CMK (cell line): ENCODE results near the gene ACACA.
"Not testable (repeated sequence)": the region's sequence is repeated elsewhere in the genome, so short reads cannot be mapped to it uniquely, and the experiment has no call there.

Source experiments
- DNase-seq: peaks from one replicate; pipeline ENCODE4 v3.0.0-alpha.2; 2010; ENCODE audit warnings: low read depth

Gene ACACA

DNA sequence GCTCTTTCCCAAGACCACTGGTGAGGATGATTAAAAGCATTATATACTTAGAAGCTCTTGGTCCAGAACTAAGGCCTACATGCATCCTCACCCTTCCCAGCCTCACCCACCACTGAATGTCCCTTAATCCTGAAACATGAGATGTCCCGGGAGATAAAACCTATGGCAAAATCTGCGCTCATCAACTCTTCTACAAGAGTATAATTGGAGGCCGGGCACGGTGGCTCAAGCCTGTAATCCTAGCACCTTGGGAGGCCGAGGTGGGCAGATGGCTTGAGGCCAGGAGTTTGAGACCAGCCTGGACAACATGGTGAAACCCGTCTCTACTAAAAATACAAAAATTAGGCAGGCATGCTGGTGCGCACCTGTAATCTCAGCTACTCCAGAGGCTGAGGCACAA is 13.3 kb downstream of the ACACA start:
- no peak for DNase-seq

- no peak for DNase-seq
These were observed 14.5 kb downstream of the ACACA start for GRCh38 chr17:37392024-37392590.

DNA sequence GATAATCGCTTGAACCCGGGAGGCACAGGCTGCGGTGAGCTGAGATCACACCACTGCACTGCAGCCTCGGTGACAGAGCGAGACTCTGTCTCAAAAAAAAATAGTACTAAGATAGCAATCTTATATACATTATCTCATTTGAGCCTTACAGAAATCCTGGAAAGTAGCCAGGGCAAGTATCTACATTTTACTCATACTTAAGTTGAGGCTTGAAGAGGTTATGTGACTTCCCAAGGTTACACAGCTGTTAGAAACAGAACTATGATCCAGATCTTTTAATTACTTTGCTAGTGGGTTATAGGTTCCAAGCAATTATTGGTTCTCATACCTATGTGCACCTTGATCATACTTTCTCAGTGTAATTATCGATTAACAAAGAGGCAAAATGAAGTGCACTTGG is 15.5 kb downstream of the ACACA start:
- DNase-seq: no peak

DNA sequence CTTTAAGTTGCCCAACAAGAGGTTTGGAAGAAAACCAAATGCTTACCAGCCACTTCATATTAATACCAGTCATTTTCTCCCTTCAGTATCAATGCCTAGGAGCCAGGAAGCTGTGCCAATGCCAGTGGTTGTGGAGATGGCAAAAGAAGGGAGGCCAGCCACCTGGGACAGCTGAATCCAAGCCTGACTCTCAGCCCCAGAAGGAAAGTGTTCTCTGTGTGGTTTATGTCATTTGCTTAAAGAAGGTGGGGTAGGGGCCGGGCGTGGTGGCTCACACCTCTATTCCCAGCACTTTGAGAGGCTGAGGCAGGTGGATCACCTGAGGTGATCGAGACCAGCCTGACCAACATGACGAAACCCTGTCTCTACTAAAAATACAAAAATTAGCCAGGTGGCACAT is 17.5 kb downstream of the ACACA start:
- DNase-seq: no peak

DNA sequence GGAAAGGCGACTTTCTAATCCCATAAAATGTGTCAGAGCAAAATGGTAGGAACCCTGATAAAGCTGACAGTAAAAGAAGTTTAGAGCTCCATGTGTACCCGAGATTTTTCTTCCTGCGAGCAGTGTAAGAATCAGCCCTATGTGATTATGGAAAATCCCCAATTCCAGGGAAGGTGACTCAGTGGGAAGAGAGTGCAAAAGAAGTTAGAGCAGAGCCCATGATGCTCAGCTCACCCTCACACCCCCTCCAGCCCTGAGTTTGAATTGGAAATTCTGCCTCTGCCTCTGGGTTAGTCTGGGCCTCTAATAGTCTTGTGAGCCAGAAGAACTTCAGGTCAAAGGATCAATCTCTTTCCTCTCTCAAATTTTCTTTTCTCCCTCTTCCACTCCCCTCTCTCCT is 18.4 kb downstream of the ACACA start:
- no peak for DNase-seq

DNA sequence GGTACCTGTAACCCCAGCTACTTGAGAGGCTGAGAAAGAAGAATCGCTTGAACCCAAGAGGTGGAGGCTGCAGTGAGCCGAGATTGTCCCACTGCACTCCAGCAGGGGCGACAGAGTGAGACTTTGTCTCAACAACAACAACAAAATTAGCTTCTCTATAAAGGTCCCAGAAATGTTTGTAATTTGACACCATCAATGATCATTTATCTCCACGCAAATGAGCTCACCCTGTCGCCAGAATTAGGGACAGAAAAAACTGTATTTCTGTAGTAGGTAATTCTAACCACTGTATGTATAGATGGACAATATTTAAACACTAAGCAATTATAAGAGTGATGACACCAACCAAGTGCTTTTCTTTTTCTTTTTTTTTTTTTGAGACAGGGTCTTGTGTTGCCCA is 20.2 kb downstream of the ACACA start:
- DNase-seq: no peak

DNA sequence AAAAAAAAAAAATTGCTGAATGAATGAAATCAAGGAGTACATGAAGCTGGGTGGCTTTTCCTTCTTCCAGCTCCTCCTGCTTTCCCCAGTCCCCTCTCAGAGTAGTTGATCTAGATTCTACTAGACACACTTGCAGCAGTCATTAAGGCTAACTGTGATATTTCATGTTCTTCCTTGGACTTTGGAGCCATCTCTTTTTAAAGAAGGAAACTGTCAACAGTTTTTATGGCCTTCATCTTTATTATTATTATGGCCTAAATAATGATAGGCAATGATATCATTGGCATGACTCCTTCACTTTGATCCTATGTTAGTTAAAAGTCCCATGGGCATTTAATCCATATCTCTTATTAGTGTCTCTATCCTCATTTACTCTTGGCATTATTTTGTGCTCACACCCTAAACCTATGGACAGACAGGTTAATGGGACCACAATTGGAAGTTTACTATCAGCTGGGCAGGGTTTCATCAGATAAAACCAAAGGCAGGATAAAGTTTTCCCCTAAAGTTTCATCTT is 21.1 kb downstream of the ACACA start:
- no peak for DNase-seq

DNA sequence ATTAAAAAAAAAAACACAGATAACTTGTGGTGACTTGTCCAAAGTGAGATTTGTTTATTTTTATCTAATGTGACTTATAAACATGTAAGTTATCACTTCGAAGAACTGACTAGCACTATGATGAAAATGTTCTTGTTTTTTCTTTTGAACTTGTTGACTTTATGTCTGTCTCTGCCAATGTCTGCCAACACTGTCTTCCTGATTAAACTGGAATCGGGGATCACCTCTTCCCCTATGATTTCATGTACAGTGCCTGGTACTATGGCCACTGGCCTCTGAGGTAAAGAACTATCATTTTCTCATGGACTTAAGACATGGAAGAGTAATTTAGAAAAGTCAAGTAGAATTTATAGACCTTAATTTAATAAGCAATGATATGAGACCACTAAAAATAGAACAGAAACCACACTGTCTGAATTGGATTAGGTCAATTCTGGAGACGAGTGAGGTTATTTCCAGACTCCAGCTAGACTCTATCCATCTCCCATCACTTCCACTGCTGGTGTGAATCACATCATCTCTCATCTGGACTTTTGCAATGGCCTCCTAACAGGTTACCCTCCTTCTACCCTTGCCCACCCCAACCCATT is 22.0 kb downstream of the ACACA start:
- DNase-seq: no peak

GRCh38 chr17:37382056-37382455 is 24.6 kb downstream of the ACACA start:
- no peak for DNase-seq

DNA sequence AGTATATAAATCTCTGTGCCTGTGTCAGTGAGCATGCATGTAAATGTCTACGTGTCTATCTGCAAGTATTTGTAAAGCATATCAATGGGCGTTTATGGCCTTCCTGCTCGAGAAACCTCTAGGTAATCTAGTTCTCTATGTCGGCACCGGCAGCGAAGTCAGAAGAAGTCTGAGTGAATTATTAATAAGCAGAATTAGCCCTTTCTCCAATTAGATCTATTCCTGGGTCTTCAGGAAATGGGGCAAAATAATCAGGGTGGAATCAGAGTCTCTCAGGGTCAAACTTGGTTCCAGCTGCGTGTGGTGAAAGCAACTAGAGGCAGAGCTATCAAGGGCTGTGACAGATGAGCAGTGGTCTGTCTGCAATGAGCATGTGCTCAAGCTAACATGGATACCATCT is 30.9 kb downstream of the ACACA start, which contains the start of gene C17orf78:
Gene C17orf78 (plus strand): TSS at position 280 of the 400 bp plus-strand sequence. CDS start 108 bp downstream, at position 388.
- no peak for DNase-seq

- DNase-seq: peak; percentile 40
These were observed 33.0 kb downstream of the ACACA start for GRCh38 chr17:37373530-37374159.

DNA sequence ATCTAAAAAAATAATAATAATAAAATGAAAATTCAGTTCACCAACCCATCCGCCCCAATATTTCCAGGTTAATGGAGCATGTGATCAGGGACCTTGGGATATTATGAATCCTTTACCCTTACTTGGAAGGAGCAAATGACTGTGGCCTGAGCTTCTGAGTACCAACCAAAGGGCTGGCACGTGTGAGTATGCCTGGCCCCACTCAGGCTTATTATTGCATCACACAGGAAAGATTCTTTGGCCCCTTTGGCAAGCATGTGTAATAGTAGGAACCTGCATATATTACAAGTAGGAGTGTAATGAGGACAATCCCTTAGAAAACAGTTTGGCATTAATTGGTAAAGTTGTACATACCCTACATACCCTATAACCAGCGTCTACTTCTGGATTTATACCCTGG is 38.1 kb downstream of the ACACA start:
- DNase-seq: no peak

GRCh38 chr17:37365589-37365988 is 41.0 kb downstream of the ACACA start:
- no peak for DNase-seq

DNA sequence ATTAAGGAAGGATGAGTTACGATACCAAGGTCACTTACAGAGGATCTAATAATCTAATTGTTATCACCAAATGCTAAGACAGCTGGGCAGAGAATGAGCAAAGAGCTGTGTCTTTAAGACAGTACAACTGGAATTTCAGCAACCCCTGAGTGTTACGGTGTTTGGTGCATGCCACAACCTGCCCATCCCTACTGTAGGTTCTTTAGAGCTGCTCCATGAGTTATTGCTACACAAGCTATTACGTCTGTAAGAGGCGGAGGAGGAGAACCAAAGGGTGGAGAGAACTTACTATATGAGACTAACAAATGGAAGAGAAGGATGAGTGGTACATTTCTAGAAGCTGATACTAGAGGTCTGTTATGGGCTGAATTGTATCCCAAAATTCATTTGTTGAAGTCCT is 45.1 kb downstream of the ACACA start:
- no peak for DNase-seq

GRCh38 chr17:37360632-37361031 is 46.0 kb downstream of the ACACA start:
- DNase-seq: no peak

GRCh38 chr17:37359682-37360188 is 46.9 kb downstream of the ACACA start:
- DNase-seq: no peak

DNA sequence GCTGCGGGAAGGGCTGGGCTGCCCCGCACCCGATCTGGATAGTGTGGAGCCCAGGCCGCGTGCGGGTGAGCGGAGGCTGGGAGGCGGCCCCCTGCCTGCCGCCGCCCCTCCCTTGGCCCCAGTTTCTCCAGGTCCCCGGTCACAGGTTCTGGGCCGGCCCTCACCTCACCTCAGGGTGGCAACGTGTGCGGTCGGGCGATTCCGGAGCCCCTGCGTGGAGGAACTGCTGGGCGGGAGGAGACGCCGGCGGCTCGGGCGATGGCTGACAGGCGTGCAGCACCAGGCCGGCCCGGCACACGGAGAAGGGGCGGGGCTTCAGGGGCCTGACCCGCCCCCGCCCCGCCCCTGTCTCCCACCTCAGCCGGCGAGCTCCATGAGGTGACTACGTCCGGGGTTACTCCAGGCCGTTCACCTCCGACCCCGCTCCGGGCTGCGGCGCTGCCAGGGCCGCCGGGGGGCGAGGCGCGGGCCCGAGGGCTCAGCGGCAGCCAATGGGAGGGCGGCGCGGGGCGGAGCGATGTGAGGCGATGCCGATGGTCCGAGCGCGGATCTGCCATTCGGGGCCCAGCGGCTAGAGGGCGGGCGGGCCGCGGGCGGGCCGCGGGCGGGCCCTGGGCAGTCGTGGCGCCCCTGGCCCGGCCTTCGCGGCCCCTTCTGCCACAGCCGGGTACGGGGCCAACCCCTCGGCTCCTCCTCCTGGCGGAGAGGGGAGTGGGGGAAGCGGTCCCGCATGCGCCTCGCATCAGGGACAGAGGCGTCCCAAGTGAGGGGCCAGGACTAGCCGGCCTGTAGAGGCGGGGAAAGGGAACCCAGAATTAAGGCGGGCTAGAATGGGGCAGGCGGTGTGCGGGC is 47.6 kb downstream of the ACACA start:
- peak; percentile 92 for DNase-seq

DNA sequence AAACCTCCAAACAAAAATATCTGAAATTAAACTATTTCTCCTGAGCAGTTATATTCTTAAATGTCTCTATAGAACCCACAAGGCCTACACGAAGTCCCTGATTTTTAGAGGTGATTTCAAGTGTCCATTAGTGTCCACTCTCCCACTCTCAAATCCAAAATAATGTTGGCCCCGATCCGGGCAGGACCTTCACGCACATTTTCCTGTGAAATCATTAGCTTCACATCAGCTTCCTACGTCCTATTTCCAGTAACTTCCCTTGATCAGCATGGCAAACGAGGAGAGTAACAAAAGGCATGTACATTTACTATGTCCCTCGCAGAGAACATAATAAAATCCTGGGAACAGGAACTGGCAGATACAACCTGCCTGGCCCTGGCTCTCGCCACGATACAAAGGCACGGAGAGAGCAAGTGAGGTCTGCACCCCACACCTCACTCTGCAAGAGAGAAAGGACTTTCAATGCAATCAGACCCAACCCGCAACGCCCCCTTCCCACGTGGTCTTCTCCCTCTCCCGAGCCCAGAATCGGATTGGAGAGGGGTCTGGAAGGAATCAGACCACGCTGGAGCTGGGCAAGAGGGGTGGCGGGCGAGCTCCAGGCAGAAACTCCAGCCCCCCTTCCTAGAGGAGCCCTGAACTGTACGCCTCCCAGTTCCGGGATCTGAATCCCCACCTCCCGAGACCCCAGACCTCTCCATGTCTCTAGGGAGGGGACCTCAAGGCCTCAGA is 48.4 kb downstream of the ACACA start:
- DNase-seq: peak; percentile 37

DNA sequence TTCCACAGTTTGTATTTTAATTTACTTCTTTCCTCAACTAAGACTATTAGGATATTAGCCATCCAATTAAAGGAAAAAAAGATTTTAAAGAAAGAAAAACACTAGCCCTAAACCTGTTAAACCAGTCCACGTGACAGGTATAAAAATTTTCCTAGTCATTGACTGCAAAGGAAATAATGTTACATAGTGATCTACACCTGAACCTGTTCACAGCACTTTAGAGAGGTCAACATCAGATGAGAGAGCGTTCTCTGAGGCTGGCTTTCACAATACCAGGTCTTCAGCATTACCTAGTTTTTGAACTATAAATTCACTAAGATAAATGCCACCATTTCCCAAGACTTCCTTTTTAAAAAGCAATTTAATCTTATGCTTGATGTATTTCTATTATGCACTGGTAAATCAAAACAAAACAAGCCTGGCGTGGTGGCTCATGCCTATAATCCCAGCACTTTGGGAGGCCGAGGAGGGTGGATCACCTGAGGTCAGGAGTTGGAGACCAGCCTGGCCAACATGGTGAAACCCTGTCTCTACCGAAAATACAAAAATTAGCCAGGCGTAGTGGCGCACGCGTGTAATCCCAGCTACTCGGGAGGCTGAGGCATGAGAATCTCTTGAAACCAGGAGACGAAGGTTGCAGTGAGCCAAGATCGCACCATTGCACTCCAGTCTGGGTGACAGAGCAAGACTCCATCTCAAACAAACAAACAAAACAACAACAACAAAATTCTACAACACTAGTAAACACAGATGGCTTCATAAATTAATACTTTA is 49.7 kb downstream of the ACACA start:
- DNase-seq: not testable (repeated sequence)

GRCh38 chr17:37346863-37347402 is 59.7 kb downstream of the ACACA start:
- not testable (repeated sequence) for DNase-seq

- no peak for DNase-seq
These were observed 62.1 kb downstream of the ACACA start for GRCh38 chr17:37344519-37344918.
